Measurements from ENCODE around the gene HSD17B2.

DNA sequence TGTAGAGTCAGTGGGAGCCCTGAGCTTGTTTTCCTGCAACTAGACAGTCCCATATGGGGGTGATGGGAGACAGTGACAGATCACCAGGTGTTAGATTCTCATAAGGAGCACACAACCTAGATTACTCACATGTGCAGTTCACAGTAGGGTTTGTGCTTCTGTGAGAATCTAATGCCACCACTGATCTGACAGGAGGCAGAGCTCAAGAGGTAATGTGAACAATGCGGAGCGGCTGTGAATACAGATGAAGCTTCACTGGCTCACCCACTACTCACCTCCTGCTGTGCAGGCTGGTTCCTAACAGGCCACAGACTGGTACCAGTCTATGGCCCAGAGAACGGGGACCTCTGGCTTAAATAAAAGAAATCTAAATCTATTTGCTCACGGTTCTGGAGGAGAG, 10.2 kb upstream of the HSD17B2 start:
- TF ChIP-seq, protein P1, sequence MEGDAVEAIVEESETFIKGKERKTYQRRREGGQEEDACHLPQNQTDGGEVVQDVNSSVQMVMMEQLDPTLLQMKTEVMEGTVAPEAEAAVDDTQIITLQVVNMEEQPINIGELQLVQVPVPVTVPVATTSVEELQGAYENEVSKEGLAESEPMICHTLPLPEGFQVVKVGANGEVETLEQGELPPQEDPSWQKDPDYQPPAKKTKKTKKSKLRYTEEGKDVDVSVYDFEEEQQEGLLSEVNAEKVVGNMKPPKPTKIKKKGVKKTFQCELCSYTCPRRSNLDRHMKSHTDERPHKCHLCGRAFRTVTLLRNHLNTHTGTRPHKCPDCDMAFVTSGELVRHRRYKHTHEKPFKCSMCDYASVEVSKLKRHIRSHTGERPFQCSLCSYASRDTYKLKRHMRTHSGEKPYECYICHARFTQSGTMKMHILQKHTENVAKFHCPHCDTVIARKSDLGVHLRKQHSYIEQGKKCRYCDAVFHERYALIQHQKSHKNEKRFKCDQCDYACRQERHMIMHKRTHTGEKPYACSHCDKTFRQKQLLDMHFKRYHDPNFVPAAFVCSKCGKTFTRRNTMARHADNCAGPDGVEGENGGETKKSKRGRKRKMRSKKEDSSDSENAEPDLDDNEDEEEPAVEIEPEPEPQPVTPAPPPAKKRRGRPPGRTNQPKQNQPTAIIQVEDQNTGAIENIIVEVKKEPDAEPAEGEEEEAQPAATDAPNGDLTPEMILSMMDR (IDR thresholded peaks at IDR 0.05; ENCODE audit: low read length), result no peak
- no peak for TF ChIP-seq EZH2 (IDR thresholded peaks at IDR 0.05; ENCODE audit: borderline replicate concordance, low read length)
